CD4-positive, alpha-beta T cell treated with Interleukin-17A for 1 hour (primary cell): ENCODE data around the gene ELP5.

Experiments
- DNase-seq: peaks from one replicate; pipeline ENCODE4 v3.0.0-alpha.2; 2020

ELP5 gene

DNA sequence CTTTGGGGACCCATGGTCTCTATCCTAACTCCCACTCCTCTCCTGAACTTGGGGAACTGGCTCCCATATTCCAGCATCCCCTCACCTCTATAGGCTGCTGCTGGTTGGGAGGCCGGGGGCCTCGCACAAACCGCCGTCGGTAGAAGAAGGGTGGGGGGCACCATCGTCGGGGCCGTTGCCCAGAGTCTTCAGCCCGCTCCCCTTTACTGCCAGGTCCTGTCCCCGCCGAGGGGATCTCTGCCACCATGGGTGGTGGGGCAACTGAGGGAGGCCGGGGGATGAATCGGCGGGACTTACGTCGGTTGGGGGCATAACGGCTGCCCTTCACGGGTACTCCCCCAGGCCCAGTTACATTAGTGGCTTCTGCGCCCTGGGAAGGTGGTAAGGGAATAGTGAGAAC lies 38.2 kb downstream of the ELP5 start:
- DNase-seq, result no peak

DNA sequence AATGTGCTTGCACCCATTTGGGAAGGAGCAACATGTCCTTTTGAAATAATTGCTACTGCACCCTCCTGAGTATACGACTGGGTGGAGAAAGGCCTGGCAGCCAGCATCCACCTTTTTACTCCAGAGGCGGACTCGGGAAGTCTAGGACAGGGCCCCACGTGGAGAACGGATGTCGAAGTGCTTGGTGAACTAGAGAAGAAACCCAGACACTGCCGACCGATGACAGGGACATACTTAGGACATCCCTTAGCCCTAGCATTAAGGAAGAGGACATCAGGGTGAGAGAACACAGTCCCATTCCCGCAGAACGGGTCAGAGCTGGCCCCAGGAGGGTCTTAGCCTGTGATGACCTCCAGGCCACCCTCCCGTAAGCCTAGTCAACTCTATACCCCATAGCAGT lies 38.7 kb downstream of the ELP5 start:
- no peak for DNase-seq

DNA sequence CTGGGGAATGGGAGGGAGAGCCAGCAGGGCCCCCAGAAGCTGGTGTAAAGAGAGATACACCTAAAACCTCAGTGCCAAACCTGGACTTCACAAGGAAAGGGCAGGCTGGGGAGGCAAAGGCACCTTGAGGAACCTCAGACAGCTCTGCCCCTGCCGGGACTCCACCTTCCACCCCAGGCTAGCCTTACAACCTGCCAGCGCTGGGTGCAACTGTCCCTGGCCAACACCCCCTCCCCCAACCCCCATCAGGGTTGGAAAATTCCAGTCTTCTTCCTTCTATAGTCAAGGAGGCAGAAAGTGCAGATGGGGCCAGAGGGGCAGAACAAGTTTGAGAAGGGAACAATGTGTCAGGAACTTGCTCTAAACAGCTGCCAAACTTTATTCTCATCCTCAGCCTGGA lies 40.2 kb downstream of the ELP5 start:
- DNase-seq, result no peak

- DNase-seq, result no peak
Observed at GRCh38 chr17:7292729-7293128, 40.7 kb downstream of the ELP5 start.

- no peak for DNase-seq
Observed at GRCh38 chr17:7293159-7293558, 41.1 kb downstream of the ELP5 start.

GRCh38 chr17:7293816-7294613 lies 42.0 kb downstream of the ELP5 start:
- DNase-seq, result peak; percentile 26

DNA sequence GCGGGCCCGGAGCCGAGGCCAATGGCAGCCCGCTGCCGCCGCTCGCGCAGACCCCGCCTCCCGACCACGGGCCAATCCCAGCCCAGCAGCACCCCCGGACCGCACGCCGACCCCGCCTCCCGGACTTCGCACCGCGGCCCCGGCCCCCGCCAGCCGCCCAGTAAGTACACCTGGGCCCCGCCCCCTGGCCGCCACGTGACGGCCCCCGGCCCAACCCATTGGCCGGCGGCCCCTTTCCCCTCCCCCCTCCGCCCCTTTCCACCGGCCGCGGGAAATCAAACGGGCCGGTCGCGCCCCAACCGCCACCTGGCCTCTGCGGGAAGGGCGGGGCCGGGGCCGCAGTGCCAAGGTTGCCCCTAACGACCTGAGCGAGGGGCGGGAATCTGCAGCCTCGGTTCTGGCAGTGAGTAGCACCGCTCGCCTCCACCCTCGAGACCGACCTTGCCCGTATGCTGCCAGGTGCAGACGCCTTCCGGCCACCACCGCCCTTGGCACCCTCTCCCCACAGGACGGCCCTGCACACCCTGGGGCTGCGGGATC lies 42.7 kb downstream of the ELP5 start, which contains the start of gene YBX2:
Gene YBX2 (minus strand): TSS at position 26 of the 540 bp plus-strand sequence. CDS start 139 bp downstream, outside the sequence.
- DNase-seq, result peak; percentile 84

DNA sequence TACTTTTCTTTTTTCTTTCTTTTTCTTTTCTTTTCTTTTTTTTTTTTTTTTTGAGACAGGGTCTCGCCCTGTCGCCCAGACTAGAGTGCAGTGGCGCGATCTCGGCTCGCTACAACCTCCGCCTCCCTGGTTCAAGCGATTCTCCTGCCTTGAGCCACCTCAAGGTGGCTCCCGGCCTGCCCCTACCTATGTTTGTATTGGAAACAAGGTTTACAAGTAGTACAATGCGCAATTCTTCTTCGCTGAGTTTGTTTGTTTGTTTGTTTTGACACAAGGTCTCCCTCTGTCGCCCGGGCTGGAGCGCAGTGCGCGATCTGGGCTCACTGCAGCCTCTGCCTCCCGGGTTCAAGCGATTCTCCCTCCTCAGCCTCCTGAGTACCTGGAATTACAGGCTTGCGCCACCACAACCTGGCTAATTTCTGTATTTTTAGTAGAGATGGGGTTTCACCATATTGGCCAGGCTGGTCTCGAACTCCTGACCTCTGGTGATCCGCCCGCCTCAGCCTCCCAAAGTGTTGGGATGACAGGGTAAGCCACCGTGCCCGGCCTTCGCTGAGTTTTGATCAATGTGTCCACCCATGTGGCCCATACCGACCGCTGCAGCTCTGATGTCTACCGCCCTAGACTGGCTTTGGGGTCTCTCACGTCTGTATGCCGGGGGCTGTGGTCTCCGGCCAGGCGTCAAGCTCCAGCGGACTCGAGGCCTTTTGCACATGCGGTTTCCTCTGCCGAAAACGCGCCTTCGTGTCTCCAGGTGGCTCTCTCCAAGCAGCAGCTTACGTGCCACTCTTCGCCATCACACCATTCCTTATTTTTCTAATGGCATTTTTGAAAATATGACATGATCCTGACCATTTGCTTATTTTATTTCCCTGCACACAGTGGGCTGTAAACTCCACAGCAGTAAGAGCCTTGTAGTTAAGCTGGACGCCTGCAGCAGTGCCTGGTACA lies 43.5 kb downstream of the ELP5 start:
- DNase-seq, result peak; percentile 5

DNA sequence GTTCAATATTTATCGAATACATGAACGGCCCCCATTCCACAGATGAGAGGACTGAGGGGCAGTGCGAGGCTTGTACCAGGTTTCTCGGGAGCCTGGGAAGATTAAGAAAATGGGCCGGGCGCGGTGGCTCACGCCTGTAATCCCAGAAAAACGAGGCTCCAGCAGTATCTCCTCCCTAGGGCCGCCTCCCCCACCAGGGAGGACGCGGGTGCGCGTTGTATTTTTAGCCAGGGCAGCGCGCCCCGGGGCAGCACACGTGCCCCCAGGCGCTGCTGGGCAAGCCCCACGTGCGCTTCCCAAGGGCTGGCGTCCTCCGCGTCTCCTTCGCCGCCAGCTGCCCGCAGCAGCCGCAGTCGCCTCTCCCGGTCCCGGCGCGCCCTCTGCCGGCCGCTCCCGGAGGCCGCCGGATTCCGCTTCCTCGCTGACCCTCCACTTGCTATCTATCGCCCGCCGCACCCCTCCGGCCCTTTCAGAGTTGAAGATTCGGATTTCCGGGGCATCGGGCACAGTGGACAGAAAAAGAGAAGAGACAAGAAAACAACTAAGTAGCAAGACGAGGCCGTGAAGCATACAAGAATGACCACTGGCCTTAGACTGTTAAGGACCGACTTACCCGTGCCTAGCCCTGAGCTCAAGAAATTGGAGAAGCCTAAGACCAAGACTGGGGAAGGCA lies 44.3 kb downstream of the ELP5 start:
- peak; percentile 71 for DNase-seq

DNA sequence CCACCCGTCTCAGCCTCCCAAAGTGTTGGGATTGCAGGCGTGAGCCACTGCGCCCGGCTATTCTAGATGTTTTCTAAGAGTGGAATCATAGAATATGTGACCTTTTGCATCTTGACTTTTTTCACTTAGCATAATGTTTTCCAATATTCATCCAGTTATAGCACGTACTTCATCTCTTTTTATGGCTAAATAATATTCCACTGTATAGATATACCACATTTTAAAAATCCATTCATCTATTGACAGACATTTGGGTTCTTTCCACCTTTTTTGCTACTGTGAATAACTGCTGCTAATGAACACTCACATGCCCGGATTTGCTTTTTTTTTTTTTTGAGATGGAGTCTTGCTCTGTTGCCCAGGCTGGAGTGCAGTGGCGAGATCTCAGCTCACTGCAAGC lies 52.2 kb downstream of the ELP5 start:
- DNase-seq, result no peak

DNA sequence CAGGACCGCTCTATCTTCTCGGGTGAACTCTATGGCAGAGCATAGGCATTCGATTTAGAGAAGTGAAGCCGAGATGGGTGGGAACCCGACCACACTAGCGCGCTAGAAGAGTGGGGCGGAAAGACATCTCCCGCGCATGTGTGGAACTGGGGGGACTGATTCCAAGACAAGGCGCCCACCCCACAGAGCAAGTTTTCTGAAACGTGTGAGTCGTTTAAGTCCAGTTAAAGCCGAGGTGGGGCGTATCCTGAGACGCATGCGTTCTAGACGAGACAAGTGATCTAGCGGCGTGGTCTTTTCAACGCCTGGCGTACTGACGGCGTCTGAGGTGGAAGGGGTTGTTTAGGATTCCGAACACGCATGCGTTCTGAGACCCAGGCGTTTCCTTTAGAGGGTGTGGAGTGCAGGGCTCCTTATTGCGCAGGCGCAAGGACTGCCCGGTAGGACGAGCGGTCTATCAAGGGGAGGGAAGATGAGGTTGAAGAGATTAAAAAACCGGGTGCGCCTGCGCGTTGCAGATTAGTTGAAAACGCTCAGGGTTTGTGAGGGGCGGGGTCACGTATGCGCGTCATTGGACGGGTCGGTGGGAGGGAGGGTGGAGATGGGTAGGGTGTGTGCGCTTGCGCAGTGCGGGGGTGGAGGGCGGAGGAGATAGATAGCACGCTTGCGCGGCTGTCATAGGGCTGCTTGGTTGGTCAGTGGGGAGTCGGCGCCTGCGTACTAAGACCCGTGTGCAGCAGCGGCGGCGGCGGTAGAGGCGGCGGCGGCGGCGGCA lies 55.1 kb downstream of the ELP5 start, which contains the start of gene EIF5A:
Gene EIF5A (plus strand): TSS at position 718 of the 775 bp plus-strand sequence. CDS start 2,008 bp downstream, outside the sequence.
- peak; percentile 100 for DNase-seq

DNA sequence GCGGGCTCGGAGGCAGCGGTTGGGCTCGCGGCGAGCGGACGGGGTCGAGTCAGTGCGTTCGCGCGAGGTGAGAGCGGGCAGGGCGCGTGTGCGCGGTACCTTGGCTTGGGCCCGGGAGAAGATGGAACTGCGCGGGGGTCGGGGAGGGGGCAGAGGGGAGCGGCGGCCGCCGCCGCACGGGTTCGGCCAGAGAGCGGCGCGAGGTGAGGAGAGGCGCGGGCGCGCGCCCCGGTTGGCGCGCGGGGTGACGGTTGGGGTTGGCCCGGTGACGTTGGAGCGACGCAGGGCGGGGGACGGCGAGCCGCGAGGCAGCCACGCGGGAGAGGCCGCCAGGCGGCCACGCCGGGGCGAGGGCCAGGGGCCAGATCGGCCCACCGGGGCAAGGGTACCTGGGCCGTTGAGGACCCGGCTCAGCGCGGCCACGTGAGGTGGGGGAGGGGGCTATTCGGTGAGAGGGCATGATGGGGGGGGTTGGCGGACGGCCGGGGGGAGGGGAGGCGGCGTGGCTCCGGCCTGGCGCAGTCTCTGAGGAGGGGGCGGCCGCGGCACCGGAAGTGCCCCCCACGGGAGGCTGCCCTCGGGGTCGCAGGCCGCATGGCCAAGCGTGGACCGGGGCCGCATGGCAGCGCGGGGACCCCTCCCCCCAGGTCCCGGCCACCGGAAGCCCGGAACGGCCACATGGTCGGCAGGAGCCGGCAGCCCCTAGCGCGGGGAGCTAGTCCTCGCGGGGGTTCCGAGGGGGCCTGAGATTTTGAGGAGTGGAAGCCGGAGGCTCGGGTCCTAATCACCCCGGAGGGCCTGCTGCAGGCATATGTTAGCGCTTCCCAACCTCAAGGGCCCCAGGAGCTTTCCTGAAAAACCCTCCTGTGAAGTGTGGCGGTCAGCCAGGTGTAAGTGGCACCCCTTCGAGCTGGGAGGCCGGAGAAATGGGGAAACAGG lies 55.9 kb downstream of the ELP5 start:
- DNase-seq, result no peak

GRCh38 chr17:7308625-7309433 lies 56.8 kb downstream of the ELP5 start:
- peak; percentile 97 for DNase-seq
